KBM-7 (cell line): ENCODE measurements around the gene EMILIN2.
"Not testable (repeated sequence)": the region's sequence is repeated elsewhere in the genome, so short reads cannot be mapped to it uniquely, and the experiment has no call there.

ENCODE experiments used
- DNase-seq: peaks from one replicate; pipeline ENCODE4 v3.0.0-alpha.2; 2015
- in situ Hi-C: fragments of 300-500 bp; cut with MboI; formaldehyde crosslinking; loops from 2 replicates; pipeline ENCODE4 v1.14.3; 2020; ENCODE audit warnings: low sequenced_read_pairs, low pct_unique_long_range_greater_than_20kb, mixed read lengths

Gene EMILIN2

GRCh38 chr18:2866465-2866864 is 19.7 kb downstream of the EMILIN2 start:
- in situ Hi-C loops, DNase-seq: not testable (repeated sequence)

- in situ Hi-C loops = no loop called here
- no peak for DNase-seq
These were observed 22.4 kb downstream of the EMILIN2 start for GRCh38 chr18:2869207-2869606.

GRCh38 chr18:2871111-2871720 is 24.4 kb downstream of the EMILIN2 start:
- DNase-seq = no peak
- in situ Hi-C loops = no loop called here

GRCh38 chr18:2872095-2872494 is 25.3 kb downstream of the EMILIN2 start:
- in situ Hi-C loops = no loop called here
- no peak for DNase-seq

GRCh38 chr18:2874765-2875164 is 28.0 kb downstream of the EMILIN2 start:
- in situ Hi-C loops = no loop called here
- DNase-seq = no peak

GRCh38 chr18:2878656-2879330 is 32.0 kb downstream of the EMILIN2 start:
- DNase-seq = no peak
- in situ Hi-C loops = no loop called here

- in situ Hi-C loops = no loop called here
- no peak for DNase-seq
These were observed 33.1 kb downstream of the EMILIN2 start for GRCh38 chr18:2879889-2880288.

- in situ Hi-C loops = no loop called here
- DNase-seq = no peak
These were observed 33.7 kb downstream of the EMILIN2 start for GRCh38 chr18:2880473-2880872.

GRCh38 chr18:2881088-2881839 is 34.5 kb downstream of the EMILIN2 start:
- in situ Hi-C loops = no loop called here
- no peak for DNase-seq

- no peak for DNase-seq
- in situ Hi-C loops = no loop called here
These were observed 35.0 kb downstream of the EMILIN2 start for GRCh38 chr18:2881840-2882195.

- in situ Hi-C loops = no loop called here
- DNase-seq = no peak
These were observed 35.4 kb downstream of the EMILIN2 start for GRCh38 chr18:2882201-2882600.

GRCh38 chr18:2883076-2883735 is 36.4 kb downstream of the EMILIN2 start:
- peak; percentile 81 for DNase-seq
- in situ Hi-C loops = no loop called here

GRCh38 chr18:2884706-2885285 is 38.0 kb downstream of the EMILIN2 start:
- no peak for DNase-seq
- in situ Hi-C loops = no loop called here

- DNase-seq = no peak
These were observed 40.7 kb downstream of the EMILIN2 start for GRCh38 chr18:2887470-2887869.

GRCh38 chr18:2889761-2890192 is 43.0 kb downstream of the EMILIN2 start:
- DNase-seq = no peak
- in situ Hi-C loops = no loop called here

More at GRCh38 chr18:2887470-2887869, 40.7 kb downstream of the EMILIN2 start:
- in situ Hi-C loops = no loop called here

- DNase-seq = no peak
- in situ Hi-C loops = no loop called here
These were observed 43.8 kb downstream of the EMILIN2 start for GRCh38 chr18:2890606-2891005.

- no peak for DNase-seq
- in situ Hi-C loops = no loop called here
These were observed 45.0 kb downstream of the EMILIN2 start for GRCh38 chr18:2891526-2892431.

- in situ Hi-C loops = no loop called here
- no peak for DNase-seq
These were observed 46.2 kb downstream of the EMILIN2 start for GRCh38 chr18:2893056-2893455.

- in situ Hi-C loops = no loop called here
These were observed 46.9 kb downstream of the EMILIN2 start for GRCh38 chr18:2893676-2894075.

More at GRCh38 chr18:2893676-2894075, 46.9 kb downstream of the EMILIN2 start:
- DNase-seq = no peak
